K562 (cell line): Measurements from ENCODE around the gene KLF5. TPM values are rescaled to one million over a fixed set of nuclear protein-coding genes. Genes with fewer than 3 reads are reported as not detected.

Source experiments
- ATAC-seq: fragments of 200-7000 bp; cut with Tn5 transposase; 3 replicates; pipeline ENCODE4 v1.9.1; 2020; ENCODE audit warnings: moderate library complexity
- BruUV-seq: library from RNA; stranded (reverse); fragments of 400-500 nt; replicated peaks from 2 replicates; lab custom pipeline; 2021; lab: Mats Ljungman, UMichigan
- CTCF ChIA-PET: fragments of 300-600 bp; formaldehyde crosslinking; extraction: SDS; loops from one replicate; lab custom pipeline; 2021; ENCODE audit warnings: low intra/inter-chr PET ratio; lab: Yijun Ruan, JAX
- POLR2A ChIA-PET: fragments of 300-600, 350-650 bp; sonication (Branson Sonifier 250); formaldehyde crosslinking; extraction: SDS; loops from one replicate; lab custom pipeline; 2021; ENCODE audit warnings: antibody characterized with exemption, inconsistent platforms; lab: Yijun Ruan, JAX
- DNase-seq, 4 experiments: peaks; one replicate each; pipeline versions ENCODE4 v3.0.0 to v3.0.0-alpha.2; 2011 to 2018; ENCODE audit warnings: low spot score in 3 of 4, mixed read lengths in 3 of 4; ENCODE audit errors: extremely low read depth in 1 of 4
- FAIRE-seq: peaks from 2 replicates; lab custom pipeline; 2011; peaks lifted over from hg19 to GRCh38; lab: Jason Lieb, UNC
- H2AFZ ChIP-seq: 2 replicates; pipeline ENCODE4 v1.6.0; 2011; ENCODE audit warnings: low read depth, low read length, control low read depth, inconsistent platforms
- H3K27ac ChIP-seq: fragments of 200-600 bp; 3 replicates; pipeline ENCODE4 v1.8.0; 2011; ENCODE audit warnings: low read depth, mild to moderate bottlenecking, control low read depth, inconsistent platforms, low read length, moderate library complexity, mixed read lengths; ENCODE audit errors: extremely low read depth
- H3K27me3 ChIP-seq, 2 experiments: fragments of 300-600 bp in 1 of 2; 2 replicates in 1 of 2; 3 replicates in 1 of 2; pipeline versions ENCODE4 v1.6.0 to v1.8.0; 2011; ENCODE audit warnings: inconsistent platforms in 2 of 2, low read length in 2 of 2, mild to moderate bottlenecking in 1 of 2, mixed read lengths in 1 of 2, moderate library complexity in 1 of 2; ENCODE audit not compliant: control insufficient read depth in 2 of 2, insufficient read depth in 2 of 2
- H3K36me3 ChIP-seq: fragments of 300-600 bp; 3 replicates; pipeline ENCODE4 v1.8.0; 2011; ENCODE audit warnings: mild to moderate bottlenecking, low read length, inconsistent platforms; ENCODE audit not compliant: control insufficient read depth, insufficient read depth
- H3K4me1 ChIP-seq, 2 experiments: fragments of 200-600 bp in 1 of 2; replicated peaks in 1 of 2; 2 replicates in 1 of 2; 3 replicates in 1 of 2; pipeline versions ENCODE4 v1.5.1 to v1.8.0; 2011; ENCODE audit warnings: inconsistent platforms in 2 of 2, low read length in 2 of 2, mild to moderate bottlenecking in 1 of 2, mixed read lengths in 1 of 2, moderate library complexity in 1 of 2; ENCODE audit not compliant: control insufficient read depth in 2 of 2, insufficient read depth in 2 of 2
- H3K4me2 ChIP-seq: 2 replicates; pipeline ENCODE4 v1.6.1; 2011; ENCODE audit warnings: low read length, control low read depth, inconsistent platforms, mixed read lengths; ENCODE audit not compliant: insufficient read depth
- H3K4me3 ChIP-seq: fragments of 200-600 bp; sonication (generic), shearing (Covaris generic); 2 replicates; pipeline ENCODE4 v1.5.1; 2016; ENCODE audit warnings: control low read depth, inconsistent platforms
- H3K79me2 ChIP-seq: fragments of 200-600 bp; 3 replicates; pipeline ENCODE4 v1.8.0; 2011; ENCODE audit warnings: low read length, inconsistent platforms; ENCODE audit not compliant: control insufficient read depth, insufficient read depth
- H3K9ac ChIP-seq, 2 experiments: 2 replicates each; pipeline versions ENCODE4 v1.6.0 to v1.6.1; 2011; ENCODE audit warnings: low read depth in 2 of 2, low read length in 2 of 2, control low read depth in 1 of 2, inconsistent platforms in 1 of 2, mild to moderate bottlenecking in 1 of 2, mixed read lengths in 1 of 2; ENCODE audit not compliant: insufficient read depth in 1 of 2
- H3K9me1 ChIP-seq: one replicate; pipeline ENCODE4 v1.6.0; 2011; ENCODE audit warnings: inconsistent platforms, mild to moderate bottlenecking, low read length, moderate library complexity; ENCODE audit not compliant: control insufficient read depth, insufficient read depth
- H3K9me3 ChIP-seq: replicated peaks from 2 replicates; pipeline ENCODE4 v1.5.1; 2011; ENCODE audit warnings: low read depth, low read length, inconsistent platforms; ENCODE audit not compliant: control insufficient read depth, insufficient read depth
- H4K20me1 ChIP-seq: replicated peaks from 2 replicates; pipeline ENCODE4 v1.6.1; 2011; ENCODE audit warnings: low read length, inconsistent platforms, mixed read lengths; ENCODE audit not compliant: control insufficient read depth, insufficient read depth
- ARHGAP35 ChIP-seq: fragments of 450-650 bp; IDR thresholded peaks from 2 replicates; pipeline ENCODE4 v1.6.1; 2018; ENCODE audit not compliant: partially characterized antibody
- E4F1 ChIP-seq: fragments of 250-450 bp; sonication (Bioruptor Pico); IDR thresholded peaks from 2 replicates; pipeline ENCODE4 v1.5.0; 2021; ENCODE audit warnings: mild to moderate bottlenecking, borderline replicate concordance
- HEY1 ChIP-seq: fragments of 250-450 bp; sonication (Bioruptor Pico); IDR thresholded peaks from 2 replicates; pipeline ENCODE4 v1.5.0; 2020; ENCODE audit warnings: mild to moderate bottlenecking, moderate library complexity, borderline replicate concordance
- MAFG ChIP-seq: fragments of 450-650 bp; conservative IDR thresholded peaks from 2 replicates; pipeline ENCODE4 v1.6.1; 2016; ENCODE audit warnings: missing genetic modification characterization, missing compliant biosample characterization
- MNT ChIP-seq, 2 experiments: fragments of 450-650 bp; conservative IDR thresholded peaks; 2 replicates each; pipeline ENCODE4 v1.6.1; 2017; ENCODE audit warnings: mild to moderate bottlenecking in 2 of 2, moderate library complexity in 2 of 2
- POLR2AphosphoS5 ChIP-seq: IDR thresholded peaks from 2 replicates; pipeline ENCODE4 v1.6.1; 2011; ENCODE audit warnings: mild to moderate bottlenecking, low read depth, low read length, moderate library complexity; ENCODE audit not compliant: control insufficient read depth, insufficient read depth
- SIX5 ChIP-seq, 2 experiments: IDR thresholded peaks; 2 replicates each; pipeline ENCODE4 v1.6.1; 2011; ENCODE audit warnings: low read length in 2 of 2, borderline replicate concordance in 1 of 2, low read depth in 1 of 2, mild to moderate bottlenecking in 1 of 2, moderate library complexity in 1 of 2; ENCODE audit not compliant: insufficient read depth in 1 of 2
- ZBTB2 ChIP-seq: fragments of 450-650 bp; IDR thresholded peaks from 2 replicates; pipeline ENCODE4 v1.6.1; 2016; ENCODE audit warnings: antibody characterized with exemption
- ZBTB43 ChIP-seq: sonication (generic); formaldehyde crosslinking; IDR thresholded peaks from 2 replicates; pipeline ENCODE4 v1.8.0; 2023; ENCODE audit warnings: mild to moderate bottlenecking, missing genetic modification reagents
- ZNF12 ChIP-seq: sonication (generic); formaldehyde crosslinking; IDR thresholded peaks from 2 replicates; pipeline ENCODE4 v1.4.0; 2020; ENCODE audit warnings: mild to moderate bottlenecking, missing genetic modification reagents
- ZNF282 ChIP-seq: sonication (generic); formaldehyde crosslinking; IDR thresholded peaks from 2 replicates; pipeline ENCODE4 v1.8.1; 2023; ENCODE audit warnings: missing genetic modification reagents
- ZNF79 ChIP-seq: fragments of 250-450 bp; sonication (Bioruptor Pico); IDR thresholded peaks from 2 replicates; pipeline ENCODE4 v1.4.0; 2020; ENCODE audit warnings: low read depth, mild to moderate bottlenecking, moderate library complexity
- WGBS: fragments of 100-300 bp; shearing (Covaris generic); methylation state at CpG from one replicate; pipeline ENCODE4 v1.1.6; 2016; ENCODE audit warnings: low coverage, mixed read lengths; ENCODE audit not compliant: insufficient coverage; ENCODE audit errors: missing lambda C conversion rate; 5-methylcytosine and 5-hydroxymethylcytosine counted together
- in situ Hi-C: fragments of 300-500 bp; cut with MboI; formaldehyde crosslinking; loops from 4 replicates; pipeline ENCODE4 v1.15.0; 2018; ENCODE audit warnings: inconsistent platforms, mixed read lengths
- intact Hi-C: fragments of 100-400 bp; cut with micrococcal nuclease; formaldehyde crosslinking; loops from 2 replicates; pipeline ENCODE4 v1.14.2; 2022
- polyA plus RNA-seq, 8 experiments: library from polyadenylated mRNA; depleted of rRNA in 4 of 8; stranded (reverse) in 5 of 8; unstranded in 3 of 8; fragments of >200 nt; fragmentation: Nextera tagmentation in 2 of 8; fragmentation: Illumina TruSeq in 1 of 8; extraction: Ambion mirVana in 2 of 8; extraction: Trizol in 1 of 8; gene quantifications; 2 replicates each; pipeline versions ENCODE4 v1.2.1 to v1.2.3, GENCODE V29; 2011 to 2014; ENCODE audit warnings: inconsistent platforms in 1 of 8, missing spikeins in 1 of 8
- total RNA-seq, 7 experiments: library from RNA; depleted of rRNA in 6 of 7; stranded (reverse); fragments of >200 nt in 6 of 7; fragmentation: Illumina TruSeq in 2 of 7; extraction: Trizol in 2 of 7; gene quantifications; 2 replicates each; pipeline versions ENCODE4 v1.2.1 to v1.2.3, GENCODE V29; 2011 to 2021; ENCODE audit warnings: low replicate concordance in 1 of 7

The KLF5 gene
- total and polyA plus RNA-seq, 9 of the 15 experiments (the other 6 are each of a cell fraction or from before 2014, with no cell fraction given) = 0.17 to 1.0 (median 0.36) TPM

GRCh38 chr13:73054712-73055111, 4.1 kb upstream of the KLF5 start:
- H3K36me3 ChIP-seq = no peaks in the 10 kb centered on the region
- no peaks in the 10 kb centered on the region for H4K20me1 ChIP-seq
- H3K4me1 ChIP-seq = peaks cover 3 to 13% of the 10 kb centered on the region in 2 experiments; a peak in 4 of 5 replicates
- H3K79me2 ChIP-seq = no peaks in the 10 kb centered on the region
- ATAC-seq (no peak), DNase-seq (no peak), FAIRE-seq (no peak)
- POLR2A ChIA-PET = no interaction called here
- intact Hi-C loops (no loop called here), in situ Hi-C loops (no loop called here)
- no peak overlapping the region for H3K9ac ChIP-seq
- H3K9me1 ChIP-seq = no peaks in the 10 kb centered on the region
- no peak overlapping the region for H3K27ac ChIP-seq
- no peaks in the 10 kb centered on the region for H3K9me3 ChIP-seq
- peaks cover 0 to 6% of the 10 kb centered on the region in 2 experiments; a peak in 3 of 5 replicates for H3K27me3 ChIP-seq
- no peak overlapping the region for H3K4me2 ChIP-seq
- CTCF ChIA-PET = no interaction called here
- TF ChIP-seq ARHGAP35 (no peak), POLR2AphosphoS5 (no peak), E4F1 (CRISPR knock-in tag) (no peak), SIX5 (IDR thresholded peaks at IDR 0.05; ENCODE audit: borderline replicate concordance in 1 of 2, insufficient read depth in 1 of 2, low read depth in 1 of 2, low read length in 2 of 2) (no peak), ZNF79 (CRISPR knock-in tag) (no peak), ZBTB43 (CRISPR knock-in tag) (no peak), HEY1 (CRISPR knock-in tag) (no peak), MAFG (tag) (no peak), MNT (conservative IDR thresholded peaks at IDR 0.05) (no peak), ZBTB2 (no peak), ZNF282 (no peak), ZNF12 (CRISPR knock-in tag) (no peak)
- no peak overlapping the region for H3K4me3 ChIP-seq
- no TSS peak for BruUV-seq
- no peak overlapping the region for H2AFZ ChIP-seq
- 7% methylated on average over 5 of the region's 5 CpGs for WGBS
